Left ventricle myocardium inferior (tissue), 1 donor: Measurements from ENCODE around the gene EPN1. TPM values are rescaled to one million over a fixed set of nuclear protein-coding genes. Genes with fewer than 3 reads are reported as not detected.

Experiments
- DNase-seq: peaks from one replicate; pipeline ENCODE4 v3.0.0-alpha.2; 2020
- H3K27ac ChIP-seq: fragments of 200-600 bp; replicated peaks from 2 replicates; pipeline ENCODE4 v1.8.0; 2021
- H3K27me3 ChIP-seq: fragments of 200-600 bp; 2 replicates; pipeline ENCODE4 v1.8.0; 2021; ENCODE audit warnings: low read depth
- H3K36me3 ChIP-seq: fragments of 200-600 bp; 2 replicates; pipeline ENCODE4 v1.8.0; 2021
- H3K4me1 ChIP-seq: fragments of 200-600 bp; 2 replicates; pipeline ENCODE4 v1.8.0; 2021
- H3K4me3 ChIP-seq: fragments of 200-600 bp; 2 replicates; pipeline ENCODE4 v1.8.0; 2021; ENCODE audit warnings: mild to moderate bottlenecking, moderate library complexity
- H3K9me3 ChIP-seq: fragments of 200-600 bp; replicated peaks from 2 replicates; pipeline ENCODE4 v1.8.0; 2021
- CTCF ChIP-seq: fragments of 200-600 bp; IDR thresholded peaks from 2 replicates; pipeline ENCODE4 v1.8.0; 2021; ENCODE audit warnings: antibody characterized with exemption, mild to moderate bottlenecking, borderline replicate concordance
- intact Hi-C: fragments of 100-400 bp; cut with micrococcal nuclease; formaldehyde crosslinking; loops from one replicate; pipeline ENCODE4 v1.11.0; 2022
- total RNA-seq: library from RNA; stranded (reverse); fragmentation: NEBNext Ultra II Directional; extraction: Animal tissue kit (Norgen Biotek cat#: 25700); gene quantifications from one replicate; pipeline ENCODE4 v1.2.1, GENCODE V29; 2021
- donor health status: DM: no; HTN: yes; CAD: no; lungs with severe emphysema.

EPN1 gene
- total RNA-seq, 1 donor from 2014 or later, result 205 TPM

- H3K4me3 ChIP-seq, result no peak overlapping the region
- H3K9me3 ChIP-seq, result no peaks in the 10 kb centered on the region
- intact Hi-C loops, result no loop called here
- peaks cover 24% of the 10 kb centered on the region for H3K36me3 ChIP-seq
- no peak overlapping the region for H3K27ac ChIP-seq
- H3K27me3 ChIP-seq, result no peaks in the 10 kb centered on the region
- DNase-seq, result no peak
- peak; percentile 81 for TF ChIP-seq CTCF
- H3K4me1 ChIP-seq, result no peaks in the 10 kb centered on the region
Measured at GRCh38 chr19:55703790-55704215, 28.8 kb downstream of the EPN1 start.

GRCh38 chr19:55704494-55705245, 29.6 kb downstream of the EPN1 start:
- peaks cover 15% of the 10 kb centered on the region for H3K36me3 ChIP-seq
- no peaks in the 10 kb centered on the region for H3K27me3 ChIP-seq
- H3K9me3 ChIP-seq, result no peaks in the 10 kb centered on the region
- H3K4me1 ChIP-seq, result no peaks in the 10 kb centered on the region
- no peak overlapping the region for H3K27ac ChIP-seq
- no peak for DNase-seq
- no peak for TF ChIP-seq CTCF
- intact Hi-C loops, result no loop called here
- no peak overlapping the region for H3K4me3 ChIP-seq

GRCh38 chr19:55705972-55706371, 30.9 kb downstream of the EPN1 start:
- H3K36me3 ChIP-seq, result peaks cover 5% of the 10 kb centered on the region
- H3K27me3 ChIP-seq, result no peaks in the 10 kb centered on the region
- intact Hi-C loops, result no loop called here
- H3K4me3 ChIP-seq, result no peak overlapping the region
- H3K27ac ChIP-seq, result no peak overlapping the region
- H3K9me3 ChIP-seq, result no peaks in the 10 kb centered on the region
- DNase-seq, result no peak
- no peaks in the 10 kb centered on the region for H3K4me1 ChIP-seq
- TF ChIP-seq CTCF, result no peak

DNA sequence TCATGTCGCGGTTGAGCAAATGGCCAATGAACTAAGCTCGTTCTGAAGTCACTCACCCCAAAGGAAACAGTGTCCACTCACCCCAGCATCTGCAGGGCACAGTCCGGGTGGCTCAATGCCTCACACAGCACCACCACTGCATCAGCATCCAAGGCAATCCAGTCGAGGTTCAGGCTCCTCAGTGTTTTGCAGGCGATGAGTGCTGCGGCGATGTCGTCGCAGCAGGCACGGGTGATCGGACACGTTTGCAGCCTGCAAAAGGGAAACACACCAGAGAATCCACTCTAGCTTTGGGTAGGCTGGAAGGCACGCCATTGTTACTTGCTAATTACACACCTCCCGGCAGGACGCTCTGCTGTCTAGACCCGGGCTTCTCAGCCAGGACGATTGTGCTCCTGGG, 36.7 kb downstream of the EPN1 start:
- intact Hi-C loops, result no loop called here
- DNase-seq, result no peak
- no peak for TF ChIP-seq CTCF
- Histone ChIP-seq H3K9me3 (no peaks in the 10 kb centered on the region), H3K36me3 (no peaks in the 10 kb centered on the region), H3K4me3 (no peak overlapping the region), H3K27ac (no peak overlapping the region), H3K27me3 (peaks cover 30% of the 10 kb centered on the region), H3K4me1 (no peaks in the 10 kb centered on the region)

DNA sequence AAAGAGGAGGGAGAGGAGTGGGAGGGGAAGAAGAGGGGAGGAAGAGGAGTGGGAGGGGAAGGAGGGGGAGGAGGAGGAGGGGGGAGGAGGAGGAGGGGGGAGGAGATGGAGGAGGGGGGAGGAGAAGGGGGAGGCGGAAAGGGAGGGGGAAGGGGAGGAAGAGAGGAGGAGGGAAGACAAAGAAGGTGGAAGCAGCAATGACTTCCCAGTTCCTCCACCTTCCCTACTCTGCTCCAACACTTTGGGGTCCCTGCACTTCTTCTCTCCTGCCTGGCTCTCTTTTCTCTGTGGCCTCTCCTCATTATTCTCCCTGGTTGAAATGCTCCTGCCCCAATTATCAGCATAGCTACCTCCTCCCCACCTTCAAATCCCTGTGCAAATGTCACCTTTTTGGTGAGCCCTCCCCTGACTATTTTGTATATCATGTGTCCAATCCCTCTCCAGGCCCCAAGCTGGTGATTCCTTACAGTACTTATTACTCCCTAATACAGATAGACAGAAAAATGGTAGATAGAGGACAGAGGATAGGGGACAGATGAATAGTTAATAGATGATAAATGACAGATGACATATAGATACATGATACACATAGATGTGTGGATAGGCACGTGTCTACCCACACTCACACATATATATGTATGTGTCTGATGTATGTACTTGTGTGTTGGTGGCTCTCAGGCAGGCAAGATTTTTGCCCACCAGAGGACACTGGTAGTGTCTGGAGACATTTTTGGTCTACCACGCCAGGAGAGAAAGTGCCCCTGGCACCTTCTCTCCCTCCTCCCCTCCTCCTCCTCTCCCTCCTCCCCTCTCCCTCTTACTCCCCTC, 38.0 kb downstream of the EPN1 start:
- H3K36me3 ChIP-seq, result no peaks in the 10 kb centered on the region
- no peaks in the 10 kb centered on the region for H3K4me1 ChIP-seq
- TF ChIP-seq CTCF, result no peak
- H3K4me3 ChIP-seq, result no peak overlapping the region
- DNase-seq, result no peak
- intact Hi-C loops, result no loop called here
- H3K27ac ChIP-seq, result no peak overlapping the region
- H3K9me3 ChIP-seq, result no peaks in the 10 kb centered on the region
- peaks cover 43% of the 10 kb centered on the region for H3K27me3 ChIP-seq
